Caco-2 (cell line): ENCODE results near the gene FBXW2. TPM values are rescaled to one million over a fixed set of nuclear protein-coding genes. Genes with fewer than 3 reads are reported as not detected.

Experiments used
- BruUV-seq: library from RNA; stranded (reverse); fragments of 400-500 nt; replicated peaks from 2 replicates; lab custom pipeline; 2021; lab: Mats Ljungman, UMichigan
- CTCF ChIA-PET: fragments of 300-600 bp; sonication (Branson Sonifier 250); formaldehyde crosslinking; loops from one replicate; lab custom pipeline; 2022; ENCODE audit warnings: antibody characterized with exemption; lab: Charles Lee
- POLR2A ChIA-PET: fragments of 300-600 bp; sonication (Branson Sonifier 250); formaldehyde crosslinking; loops from one replicate; lab custom pipeline; 2022; ENCODE audit warnings: antibody characterized with exemption; lab: Charles Lee
- DNase-seq, 2 experiments: peaks; one replicate each; pipeline versions ENCODE4 v3.0.0 to v3.0.0-alpha.2; 2020 to 2022
- H3K27me3 ChIP-seq: replicated peaks from 2 replicates; pipeline ENCODE4 v1.6.0; 2011; ENCODE audit warnings: low read length; ENCODE audit not compliant: control insufficient read depth, insufficient read depth
- H3K36me3 ChIP-seq: 2 replicates; pipeline ENCODE4 v1.5.1; 2011; ENCODE audit warnings: low read length; ENCODE audit not compliant: control insufficient read depth, insufficient read depth
- H3K4me1 ChIP-seq: fragments of 250-450 bp; sonication (Bioruptor Pico); 2 replicates; pipeline ENCODE4 v1.5.1; 2020; ENCODE audit warnings: mild to moderate bottlenecking
- H3K4me3 ChIP-seq: 2 replicates; pipeline ENCODE4 v1.5.1; 2011; ENCODE audit warnings: low read depth, mild to moderate bottlenecking, control low read depth, low read length
- H3K9me3 ChIP-seq: fragments of 250-450 bp; sonication (Bioruptor Pico); 2 replicates; pipeline ENCODE4 v1.5.1; 2020; ENCODE audit warnings: mild to moderate bottlenecking, moderate library complexity
- H3K27ac Mint-ChIP-seq: one replicate; pipeline ENCODE4 v1.8.0; 2022; ENCODE audit warnings: mixed read lengths; ENCODE audit not compliant: unreplicated experiment
- H3K27me3 Mint-ChIP-seq: one replicate; pipeline ENCODE4 v1.8.0; 2022; ENCODE audit warnings: mixed read lengths; ENCODE audit not compliant: insufficient read depth, unreplicated experiment
- H3K36me3 Mint-ChIP-seq: one replicate; pipeline ENCODE4 v1.8.0; 2022; ENCODE audit warnings: mild to moderate bottlenecking, mixed read lengths; ENCODE audit not compliant: insufficient read depth, unreplicated experiment
- H3K4me1 Mint-ChIP-seq: one replicate; pipeline ENCODE4 v1.8.0; 2022; ENCODE audit warnings: low read depth, mixed read lengths; ENCODE audit not compliant: unreplicated experiment
- H3K4me3 Mint-ChIP-seq: one replicate; pipeline ENCODE4 v1.8.0; 2022; ENCODE audit warnings: mild to moderate bottlenecking, moderate library complexity, mixed read lengths; ENCODE audit not compliant: unreplicated experiment
- H3K9me3 Mint-ChIP-seq: one replicate; pipeline ENCODE4 v1.8.0; 2022; ENCODE audit warnings: mixed read lengths; ENCODE audit not compliant: unreplicated experiment
- intact Hi-C: fragments of 100-400 bp; cut with micrococcal nuclease; formaldehyde crosslinking; loops from one replicate; pipeline ENCODE4 v1.10.0; 2022; ENCODE audit not compliant: unreplicated experiment
- total RNA-seq: library from RNA; stranded (reverse); gene quantifications from 2 replicates; pipeline ENCODE4 v1.2.3, GENCODE V29; 2022
- TF ChIP-seq, protein P1 (sequence below), 2 experiments: fragments of 200-600 bp in 1 of 2; IDR thresholded peaks; 1 replicate in 1 of 2; 2 replicates in 1 of 2; pipeline versions ENCODE4 v1.5.1 to v1.8.0; 2011 to 2022; ENCODE audit warnings: antibody characterized with exemption in 1 of 2, control low read depth in 1 of 2, inconsistent platforms in 1 of 2, low read depth in 1 of 2, low read length in 1 of 2, mild to moderate bottlenecking in 1 of 2, moderate library complexity in 1 of 2; ENCODE audit not compliant: insufficient read depth in 1 of 2, severe bottlenecking in 1 of 2, unreplicated experiment in 1 of 2

FBXW2 gene
- total RNA-seq, 1 experiment from 2014 or later, result 74.3 TPM

DNA sequence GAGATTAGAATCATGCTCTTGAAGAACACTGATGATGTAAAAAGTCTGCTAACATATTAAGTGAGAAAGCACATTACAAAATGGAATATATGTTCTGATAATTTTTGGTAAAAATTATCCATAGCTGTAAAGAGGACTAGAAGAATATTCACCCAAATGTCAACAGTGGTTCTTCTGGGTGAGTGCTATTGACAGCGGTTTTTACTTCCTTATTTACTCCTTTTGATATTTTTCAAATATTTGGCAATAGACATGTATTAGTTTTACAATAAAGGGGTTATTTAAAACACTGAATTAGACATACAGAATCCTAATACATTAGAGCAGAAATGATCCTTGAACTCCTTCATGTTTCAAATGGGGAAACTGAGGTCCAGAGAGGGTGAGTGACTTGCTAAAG, 52.0 kb downstream of the FBXW2 start:
- Mint-ChIP-seq H3K4me1 (no peaks in the 10 kb centered on the region), H3K36me3 (no peaks in the 10 kb centered on the region), H3K9me3 (no peaks in the 10 kb centered on the region), H3K4me3 (no peak overlapping the region), H3K27me3 (no peaks in the 10 kb centered on the region), H3K27ac (no peak overlapping the region)
- Histone ChIP-seq H3K4me1 (no peaks in the 10 kb centered on the region), H3K4me3 (no peak overlapping the region), H3K36me3 (no peaks in the 10 kb centered on the region), H3K9me3 (0 out of 2 replicates have a peak, but pooled peaks cover 4% of the 10 kb centered on the region), H3K27me3 (no peaks in the 10 kb centered on the region)
- intact Hi-C loops, result loop anchor here (5.0 kb wide), 1 partner anchor 241 kb away; no protein-coding TSS in a partner anchor
- POLR2A ChIA-PET, result no interaction called here
- no TSS peak for BruUV-seq
- DNase-seq, result no peak
- CTCF ChIA-PET, result no interaction called here
- TF ChIP-seq, protein P1, sequence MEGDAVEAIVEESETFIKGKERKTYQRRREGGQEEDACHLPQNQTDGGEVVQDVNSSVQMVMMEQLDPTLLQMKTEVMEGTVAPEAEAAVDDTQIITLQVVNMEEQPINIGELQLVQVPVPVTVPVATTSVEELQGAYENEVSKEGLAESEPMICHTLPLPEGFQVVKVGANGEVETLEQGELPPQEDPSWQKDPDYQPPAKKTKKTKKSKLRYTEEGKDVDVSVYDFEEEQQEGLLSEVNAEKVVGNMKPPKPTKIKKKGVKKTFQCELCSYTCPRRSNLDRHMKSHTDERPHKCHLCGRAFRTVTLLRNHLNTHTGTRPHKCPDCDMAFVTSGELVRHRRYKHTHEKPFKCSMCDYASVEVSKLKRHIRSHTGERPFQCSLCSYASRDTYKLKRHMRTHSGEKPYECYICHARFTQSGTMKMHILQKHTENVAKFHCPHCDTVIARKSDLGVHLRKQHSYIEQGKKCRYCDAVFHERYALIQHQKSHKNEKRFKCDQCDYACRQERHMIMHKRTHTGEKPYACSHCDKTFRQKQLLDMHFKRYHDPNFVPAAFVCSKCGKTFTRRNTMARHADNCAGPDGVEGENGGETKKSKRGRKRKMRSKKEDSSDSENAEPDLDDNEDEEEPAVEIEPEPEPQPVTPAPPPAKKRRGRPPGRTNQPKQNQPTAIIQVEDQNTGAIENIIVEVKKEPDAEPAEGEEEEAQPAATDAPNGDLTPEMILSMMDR (IDR thresholded peaks at IDR 0.05; ENCODE audit: insufficient read depth in 1 of 2, low read depth in 1 of 2, low read length in 1 of 2, severe bottlenecking in 1 of 2, unreplicated experiment in 1 of 2), result no peak

DNA sequence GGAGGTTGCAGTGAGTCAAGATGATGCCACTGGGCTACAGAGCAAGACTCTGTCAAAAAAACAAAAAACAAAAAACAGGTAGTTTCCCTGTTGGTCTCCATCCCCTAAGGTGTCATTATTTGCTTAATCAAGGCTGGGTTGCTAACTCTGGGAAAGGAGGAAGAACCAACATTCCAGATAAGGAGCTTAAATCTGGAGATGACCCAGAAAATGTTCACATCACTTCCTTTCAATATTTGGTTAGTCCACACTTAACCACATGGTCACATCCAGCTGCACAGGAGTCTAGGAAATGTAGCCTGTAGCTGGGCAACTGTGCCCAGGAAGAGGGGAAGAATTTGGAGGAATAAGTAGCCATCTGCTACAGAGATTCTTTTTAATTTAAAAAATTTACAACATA, 53.1 kb downstream of the FBXW2 start:
- Histone ChIP-seq H3K4me1 (no peaks in the 10 kb centered on the region), H3K4me3 (no peak overlapping the region), H3K27me3 (no peaks in the 10 kb centered on the region), H3K9me3 (0 out of 2 replicates have a peak, but pooled peaks cover 4% of the 10 kb centered on the region), H3K36me3 (no peaks in the 10 kb centered on the region)
- Mint-ChIP-seq H3K4me1 (no peaks in the 10 kb centered on the region), H3K27me3 (no peaks in the 10 kb centered on the region), H3K9me3 (no peaks in the 10 kb centered on the region), H3K36me3 (no peaks in the 10 kb centered on the region), H3K4me3 (no peak overlapping the region), H3K27ac (no peak overlapping the region)
- ChIA-PET CTCF (no interaction called here), POLR2A (interaction anchor here (0.5 kb wide), 1 partner anchor 22 kb away, joined by 3 read pairs; no protein-coding TSS in a partner anchor)
- no TSS peak for BruUV-seq
- intact Hi-C loops, result loop anchor here (5.0 kb wide), 1 partner anchor 242 kb away; no protein-coding TSS in a partner anchor
- TF ChIP-seq, protein P1 (IDR thresholded peaks at IDR 0.05; ENCODE audit: insufficient read depth in 1 of 2, low read depth in 1 of 2, low read length in 1 of 2, severe bottlenecking in 1 of 2, unreplicated experiment in 1 of 2), result no peak
- no peak for DNase-seq

DNA sequence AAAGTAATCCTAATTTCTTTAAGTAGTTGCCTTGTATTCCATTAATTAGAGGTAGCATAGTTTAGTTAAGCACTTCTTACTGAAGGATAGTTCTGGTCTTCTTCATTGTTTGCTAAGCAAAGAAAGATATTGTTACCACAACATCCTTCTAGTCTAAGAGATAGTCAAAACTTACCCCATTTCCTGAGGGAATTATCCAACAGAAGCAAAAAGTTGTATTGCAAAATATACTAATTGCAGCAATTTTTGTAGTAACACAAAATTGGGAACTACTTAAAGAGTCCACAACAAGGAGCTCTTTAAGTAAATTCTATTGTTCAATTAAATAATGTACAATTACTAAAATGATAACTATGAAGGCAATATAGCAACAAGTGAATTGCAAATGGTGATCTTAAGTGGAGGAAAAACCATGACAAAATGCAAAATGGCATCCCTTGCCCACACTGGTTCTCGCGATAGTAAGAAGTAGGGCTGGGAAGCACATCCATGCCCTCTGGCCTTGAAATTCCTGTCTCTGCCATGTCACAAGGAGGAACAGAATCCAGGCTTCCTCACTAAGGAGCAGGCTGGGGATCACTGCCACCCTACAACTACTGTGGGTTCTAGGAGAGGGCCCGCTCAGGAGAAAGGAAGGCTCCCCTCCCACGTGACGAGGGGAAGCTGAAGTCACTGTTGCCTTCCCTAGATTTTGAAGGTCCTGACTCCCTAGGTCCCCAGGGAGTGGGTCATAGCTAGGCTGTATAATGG, 55.6 kb downstream of the FBXW2 start:
- 0 out of 2 replicates have a peak, but pooled peaks cover 4% of the 10 kb centered on the region for H3K9me3 ChIP-seq
- H3K4me3 ChIP-seq, result no peak overlapping the region
- no peak for DNase-seq
- ChIA-PET CTCF (interaction anchor here (0.6 kb wide), 1 partner anchor 22 kb away, joined by 4 read pairs; no protein-coding TSS in a partner anchor), POLR2A (no interaction called here)
- TF ChIP-seq, protein P1 (IDR thresholded peaks at IDR 0.05; ENCODE audit: insufficient read depth in 1 of 2, low read depth in 1 of 2, low read length in 1 of 2, severe bottlenecking in 1 of 2, unreplicated experiment in 1 of 2), result no peak
- BruUV-seq, result no TSS peak
- Mint-ChIP-seq H3K4me3 (no peak overlapping the region), H3K4me1 (no peaks in the 10 kb centered on the region), H3K36me3 (no peaks in the 10 kb centered on the region), H3K27me3 (no peaks in the 10 kb centered on the region), H3K9me3 (no peaks in the 10 kb centered on the region), H3K27ac (no peak overlapping the region)
- H3K4me1 ChIP-seq, result peaks cover 4% of the 10 kb centered on the region; the same call in 1 of the 2 replicates
- H3K36me3 ChIP-seq, result no peaks in the 10 kb centered on the region
- no peaks in the 10 kb centered on the region for H3K27me3 ChIP-seq
- intact Hi-C loops, result no loop called here
